IPS-18a (cell line): ENCODE measurements around the gene SASH1.
"Not testable (repeated sequence)": the region's sequence is repeated elsewhere in the genome, so short reads cannot be mapped to it uniquely, and the experiment has no call there.

ENCODE experiments used
- H3K27ac ChIP-seq: one replicate; pipeline ENCODE4 v1.5.1; 2013; ENCODE audit warnings: low read length
- H3K27me3 ChIP-seq: one replicate; pipeline ENCODE4 v1.6.1; 2013; ENCODE audit warnings: mild to moderate bottlenecking, low read length; ENCODE audit not compliant: control insufficient read depth, insufficient read depth
- H3K36me3 ChIP-seq: one replicate; pipeline ENCODE4 v1.6.1; 2013; ENCODE audit warnings: low read depth, low read length; ENCODE audit not compliant: control insufficient read depth
- H3K4me1 ChIP-seq: one replicate; pipeline ENCODE4 v1.6.1; 2013; ENCODE audit warnings: low read depth, low read length; ENCODE audit not compliant: control insufficient read depth
- H3K4me3 ChIP-seq: one replicate; pipeline ENCODE4 v1.5.1; 2013; ENCODE audit warnings: low read length
- H3K9ac ChIP-seq: one replicate; pipeline ENCODE4 v1.6.1; 2013; ENCODE audit warnings: mild to moderate bottlenecking, low read length, moderate library complexity
- H3K9me3 ChIP-seq: one replicate; pipeline ENCODE4 v1.6.1; 2013; ENCODE audit warnings: low read depth, low read length; ENCODE audit not compliant: control insufficient read depth

The SASH1 gene

GRCh38 chr6:148375401-148375800 lies 32.8 kb downstream of the SASH1 start:
- Histone ChIP-seq H3K4me3 (no peak overlapping the region), H3K9me3 (no peaks in the 10 kb centered on the region), H3K27ac (no peak overlapping the region), H3K27me3 (no peaks in the 10 kb centered on the region), H3K9ac (no peak overlapping the region), H3K36me3 (no peaks in the 10 kb centered on the region), H3K4me1 (peaks cover 3% of the 10 kb centered on the region)

DNA sequence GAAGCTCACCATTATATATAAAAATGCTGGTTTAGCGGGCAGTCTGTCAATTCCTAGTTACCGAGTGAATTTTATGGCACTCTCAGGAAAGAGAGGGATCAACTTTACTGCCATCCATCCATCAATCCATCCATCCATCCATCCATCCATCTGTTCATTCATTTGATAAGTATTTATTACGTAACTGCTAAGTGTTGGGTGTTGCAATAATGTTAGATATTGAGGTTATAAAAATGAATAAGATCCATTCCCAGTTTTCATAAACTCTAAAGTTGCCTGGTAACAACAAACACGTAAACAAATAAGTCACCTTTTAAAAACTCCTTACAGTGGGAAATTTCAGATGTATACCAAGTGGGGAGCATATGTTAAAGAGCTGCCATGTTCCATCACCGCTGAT lies 36.8 kb downstream of the SASH1 start:
- Histone ChIP-seq H3K4me1 (peaks cover 10% of the 10 kb centered on the region), H3K27me3 (no peaks in the 10 kb centered on the region), H3K9ac (no peak overlapping the region), H3K36me3 (no peaks in the 10 kb centered on the region), H3K4me3 (no peak overlapping the region), H3K9me3 (no peaks in the 10 kb centered on the region), H3K27ac (no peak overlapping the region)

GRCh38 chr6:148379966-148380713 lies 37.5 kb downstream of the SASH1 start:
- no peaks in the 10 kb centered on the region for H3K9me3 ChIP-seq
- no peaks in the 10 kb centered on the region for H3K27me3 ChIP-seq
- H3K27ac ChIP-seq, result no peak overlapping the region
- no peaks in the 10 kb centered on the region for H3K36me3 ChIP-seq
- no peak overlapping the region for H3K9ac ChIP-seq
- no peak overlapping the region for H3K4me3 ChIP-seq
- peaks cover 14% of the 10 kb centered on the region for H3K4me1 ChIP-seq

GRCh38 chr6:148382051-148382450 lies 39.4 kb downstream of the SASH1 start:
- H3K4me1 ChIP-seq, result peaks cover 21% of the 10 kb centered on the region
- not testable (repeated sequence) for H3K4me3 ChIP-seq, H3K27me3 ChIP-seq, H3K9me3 ChIP-seq, H3K9ac ChIP-seq, H3K36me3 ChIP-seq, H3K27ac ChIP-seq

GRCh38 chr6:148382861-148383260 lies 40.2 kb downstream of the SASH1 start:
- peaks cover 21% of the 10 kb centered on the region for H3K4me1 ChIP-seq
- H3K27me3 ChIP-seq, result no peaks in the 10 kb centered on the region
- H3K4me3 ChIP-seq, result no peak overlapping the region
- no peak overlapping the region for H3K9ac ChIP-seq
- no peak overlapping the region for H3K27ac ChIP-seq
- H3K36me3 ChIP-seq, result no peaks in the 10 kb centered on the region
- H3K9me3 ChIP-seq, result no peaks in the 10 kb centered on the region

- Histone ChIP-seq H3K4me3 (no peak overlapping the region), H3K36me3 (no peaks in the 10 kb centered on the region), H3K4me1 (peaks cover 21% of the 10 kb centered on the region), H3K9ac (no peak overlapping the region), H3K27ac (no peak overlapping the region), H3K27me3 (no peaks in the 10 kb centered on the region), H3K9me3 (no peaks in the 10 kb centered on the region)
Measured at GRCh38 chr6:148383658-148384368, 41.2 kb downstream of the SASH1 start.

DNA sequence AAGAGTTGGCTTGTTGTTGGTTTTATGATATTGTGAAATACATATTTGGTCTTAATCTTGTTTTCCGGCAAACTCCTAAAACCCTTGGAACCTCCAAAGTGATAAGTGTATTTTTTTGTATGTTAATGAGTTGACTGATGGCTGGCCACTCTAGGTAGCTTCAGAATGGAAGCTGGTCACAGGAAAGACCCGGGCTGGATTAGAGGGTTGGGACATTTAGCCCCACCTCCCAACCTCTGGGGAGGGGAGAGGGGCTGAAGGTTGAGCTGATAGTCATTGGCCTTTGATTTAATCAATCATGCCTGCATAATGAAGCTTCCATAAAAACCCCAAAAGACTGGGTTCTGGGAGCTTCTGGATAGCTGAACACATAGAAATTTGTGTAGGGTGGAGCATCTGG lies 42.7 kb downstream of the SASH1 start:
- Histone ChIP-seq H3K9ac (no peak overlapping the region), H3K27me3 (no peaks in the 10 kb centered on the region), H3K4me1 (peaks cover 21% of the 10 kb centered on the region), H3K27ac (no peak overlapping the region), H3K4me3 (no peak overlapping the region), H3K36me3 (no peaks in the 10 kb centered on the region), H3K9me3 (no peaks in the 10 kb centered on the region)

GRCh38 chr6:148388521-148388920 lies 45.9 kb downstream of the SASH1 start:
- H3K9ac ChIP-seq, result no peak overlapping the region
- H3K9me3 ChIP-seq, result no peaks in the 10 kb centered on the region
- H3K27me3 ChIP-seq, result no peaks in the 10 kb centered on the region
- H3K27ac ChIP-seq, result no peak overlapping the region
- H3K36me3 ChIP-seq, result no peaks in the 10 kb centered on the region
- no peak overlapping the region for H3K4me3 ChIP-seq
- peaks cover 21% of the 10 kb centered on the region for H3K4me1 ChIP-seq

- Histone ChIP-seq H3K4me3 (no peak overlapping the region), H3K27ac (no peak overlapping the region), H3K4me1 (peaks cover 15% of the 10 kb centered on the region)
Measured at GRCh38 chr6:148389086-148389485, 46.4 kb downstream of the SASH1 start.

GRCh38 chr6:148389917-148390316 lies 47.3 kb downstream of the SASH1 start:
- Histone ChIP-seq H3K9me3 (no peaks in the 10 kb centered on the region), H3K4me1 (peaks cover 9% of the 10 kb centered on the region), H3K27me3 (no peaks in the 10 kb centered on the region), H3K27ac (no peak overlapping the region), H3K36me3 (no peaks in the 10 kb centered on the region), H3K4me3 (no peak overlapping the region), H3K9ac (no peak overlapping the region)

More at GRCh38 chr6:148389086-148389485, 46.4 kb downstream of the SASH1 start:
- no peaks in the 10 kb centered on the region for H3K9me3 ChIP-seq
- H3K36me3 ChIP-seq, result no peaks in the 10 kb centered on the region
- no peak overlapping the region for H3K9ac ChIP-seq
- no peaks in the 10 kb centered on the region for H3K27me3 ChIP-seq

GRCh38 chr6:148392127-148392526 lies 49.5 kb downstream of the SASH1 start:
- not testable (repeated sequence) for H3K9ac ChIP-seq, H3K27ac ChIP-seq, H3K9me3 ChIP-seq, H3K36me3 ChIP-seq, H3K27me3 ChIP-seq, H3K4me3 ChIP-seq, H3K4me1 ChIP-seq

- H3K4me3 ChIP-seq, result no peak overlapping the region
- H3K4me1 ChIP-seq, result no peaks in the 10 kb centered on the region
- H3K27ac ChIP-seq, result no peak overlapping the region
- H3K9me3 ChIP-seq, result no peaks in the 10 kb centered on the region
- H3K27me3 ChIP-seq, result no peaks in the 10 kb centered on the region
- H3K36me3 ChIP-seq, result no peaks in the 10 kb centered on the region
- H3K9ac ChIP-seq, result no peak overlapping the region
Measured at GRCh38 chr6:148392671-148393070, 50.0 kb downstream of the SASH1 start.
